Endometrial microvascular endothelial cells (primary cell): ENCODE results near the gene OSBPL9. TPM values are rescaled to one million over a fixed set of nuclear protein-coding genes. Genes with fewer than 3 reads are reported as not detected.
"Not testable (repeated sequence)": the region's sequence is repeated elsewhere in the genome, so short reads cannot be mapped to it uniquely, and the experiment has no call there.

ENCODE experiments used
- in situ Hi-C: cut with HindIII; loops from 2 replicates; pipeline ENCODE4 v1.10.0; 2017; ENCODE audit warnings: low sequenced_read_pairs, low pct_unique_long_range_greater_than_20kb; ENCODE audit errors: inconsistent ontology term
- total RNA-seq: library from RNA; depleted of rRNA; stranded (reverse); fragments of >200 nt; gene quantifications from one replicate; pipeline ENCODE4 v1.2.3, GENCODE V29; 2015; ENCODE audit errors: inconsistent ontology term

The OSBPL9 gene
- total RNA-seq, 1 donor from 2014 or later: 62.5 TPM

DNA sequence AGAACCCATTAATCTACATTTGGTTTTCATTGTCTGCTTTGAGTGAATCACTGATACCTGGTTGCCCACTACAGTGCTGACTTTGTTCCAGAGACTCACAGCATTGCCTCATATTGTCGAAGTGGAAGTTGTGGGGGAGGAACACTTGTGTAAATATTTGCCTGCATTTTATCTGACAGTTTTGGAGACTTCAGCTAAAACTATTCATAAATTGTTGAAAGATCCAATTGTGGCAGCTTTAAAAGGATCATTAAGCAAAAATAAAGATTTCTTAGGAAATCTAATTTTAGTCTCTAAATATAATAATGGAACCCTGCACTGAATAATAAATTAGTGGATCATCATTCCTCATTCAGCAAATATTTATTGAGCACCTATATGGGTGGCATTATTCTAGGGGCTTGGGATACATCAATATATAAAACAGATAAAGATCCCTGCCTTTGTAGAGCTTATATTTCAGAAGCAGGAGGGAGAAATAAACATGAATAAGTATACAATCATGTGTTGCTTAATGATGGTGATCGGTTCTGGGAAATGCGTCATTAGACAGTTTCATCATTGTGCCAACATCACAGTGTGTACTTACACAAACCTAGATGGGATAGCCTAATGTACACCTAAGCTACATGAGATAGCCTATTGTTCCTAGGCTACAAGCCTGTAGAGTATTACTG, 73.5 kb downstream of the OSBPL9 start:
- in situ Hi-C loops: no loop called here

GRCh38 chr1:51691920-51692319, 75.0 kb downstream of the OSBPL9 start:
- in situ Hi-C loops: no loop called here

DNA sequence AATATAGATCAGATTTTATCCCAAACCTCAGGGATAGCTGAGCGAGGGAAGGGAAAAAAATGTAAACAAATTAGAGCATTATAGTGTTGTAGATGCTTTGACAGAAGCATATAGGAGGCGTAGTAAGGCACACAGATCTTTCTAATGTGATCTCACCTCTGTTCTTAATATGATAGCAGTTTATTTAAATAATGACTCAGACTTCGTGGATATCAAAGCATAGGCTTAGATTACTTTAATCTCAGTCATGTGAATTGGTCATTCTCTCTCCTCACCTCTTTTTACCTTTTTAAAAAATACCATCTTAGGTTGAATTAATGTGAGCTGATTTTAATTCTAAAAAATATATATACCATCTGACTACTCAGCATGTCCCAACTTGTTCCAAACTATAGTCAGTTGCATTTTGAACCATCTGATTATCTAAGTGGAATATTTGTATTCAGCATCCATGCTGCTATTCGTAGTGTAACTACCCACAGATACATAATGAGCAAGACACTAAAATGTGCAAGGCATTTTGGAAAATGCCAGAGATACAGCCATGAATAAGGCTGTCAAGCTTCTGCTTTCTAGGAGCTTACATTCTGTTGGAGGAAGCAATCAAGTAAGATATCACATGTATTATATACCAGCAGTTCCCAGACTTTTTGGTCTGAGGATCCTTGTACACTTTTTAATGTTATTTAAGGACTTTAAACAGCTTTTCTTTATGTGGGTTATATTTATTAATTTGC, 76.7 kb downstream of the OSBPL9 start:
- in situ Hi-C loops: no loop called here

GRCh38 chr1:51697166-51697565, 80.3 kb downstream of the OSBPL9 start:
- in situ Hi-C loops: no loop called here

- in situ Hi-C loops: no loop called here
Measured at GRCh38 chr1:51699391-51699790, 82.5 kb downstream of the OSBPL9 start.

DNA sequence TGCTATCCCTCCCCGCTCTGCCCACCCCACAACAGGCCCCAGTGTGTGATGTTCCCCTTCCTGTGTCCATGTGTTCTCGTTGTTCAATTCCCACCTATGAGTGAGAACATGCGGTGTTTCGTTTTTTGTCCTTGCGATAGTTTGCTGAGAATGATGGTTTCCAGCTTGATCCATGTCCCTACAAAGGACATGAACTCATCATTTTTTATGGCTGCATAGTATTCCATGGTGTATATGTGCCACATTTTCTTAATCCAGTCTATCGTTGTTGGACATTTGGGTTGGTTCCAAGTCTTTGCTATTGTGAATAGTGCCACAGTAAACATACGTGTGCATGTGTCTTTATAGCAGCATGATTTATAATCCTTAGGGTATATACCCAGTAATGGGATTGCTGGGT, 84.9 kb downstream of the OSBPL9 start:
- in situ Hi-C loops: not testable (repeated sequence)

DNA sequence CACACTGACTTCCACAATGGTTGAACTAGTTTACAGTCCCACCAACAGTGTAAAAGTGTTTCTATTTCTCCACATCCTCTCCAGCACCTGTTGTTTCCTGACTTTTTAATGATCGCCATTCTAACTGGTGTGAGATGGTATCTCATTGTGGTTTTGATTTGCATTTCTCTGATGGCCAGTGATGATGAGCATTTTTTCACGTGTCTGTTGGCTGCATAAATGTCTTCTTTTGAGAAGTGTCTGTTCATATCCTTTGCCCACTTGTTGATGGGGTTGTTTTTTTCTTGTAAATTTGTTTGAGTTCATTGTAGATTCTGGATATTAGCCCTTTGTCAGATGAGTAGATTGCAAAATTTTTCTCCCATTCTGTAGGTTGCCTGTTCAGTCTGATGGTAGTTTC, 85.3 kb downstream of the OSBPL9 start:
- in situ Hi-C loops: not testable (repeated sequence)

DNA sequence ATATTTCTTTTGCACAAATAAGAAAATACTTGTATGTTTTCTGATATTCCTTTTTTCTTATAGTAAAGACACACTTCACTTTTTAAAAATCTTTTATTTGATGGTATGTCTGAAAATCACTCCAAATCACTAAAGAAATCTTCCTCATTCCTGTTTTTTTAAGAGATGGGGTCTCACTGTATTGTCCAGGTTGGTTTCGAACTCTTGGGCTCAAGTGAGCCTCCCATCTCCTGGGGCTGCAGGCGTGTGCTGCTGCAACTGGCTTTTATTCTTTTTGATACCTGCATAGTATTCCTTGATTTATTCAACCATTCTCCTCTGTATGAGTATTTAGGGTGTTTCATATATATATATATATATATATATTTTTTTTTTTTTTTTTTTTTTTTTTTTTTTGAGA, 88.1 kb downstream of the OSBPL9 start:
- in situ Hi-C loops: no loop called here

DNA sequence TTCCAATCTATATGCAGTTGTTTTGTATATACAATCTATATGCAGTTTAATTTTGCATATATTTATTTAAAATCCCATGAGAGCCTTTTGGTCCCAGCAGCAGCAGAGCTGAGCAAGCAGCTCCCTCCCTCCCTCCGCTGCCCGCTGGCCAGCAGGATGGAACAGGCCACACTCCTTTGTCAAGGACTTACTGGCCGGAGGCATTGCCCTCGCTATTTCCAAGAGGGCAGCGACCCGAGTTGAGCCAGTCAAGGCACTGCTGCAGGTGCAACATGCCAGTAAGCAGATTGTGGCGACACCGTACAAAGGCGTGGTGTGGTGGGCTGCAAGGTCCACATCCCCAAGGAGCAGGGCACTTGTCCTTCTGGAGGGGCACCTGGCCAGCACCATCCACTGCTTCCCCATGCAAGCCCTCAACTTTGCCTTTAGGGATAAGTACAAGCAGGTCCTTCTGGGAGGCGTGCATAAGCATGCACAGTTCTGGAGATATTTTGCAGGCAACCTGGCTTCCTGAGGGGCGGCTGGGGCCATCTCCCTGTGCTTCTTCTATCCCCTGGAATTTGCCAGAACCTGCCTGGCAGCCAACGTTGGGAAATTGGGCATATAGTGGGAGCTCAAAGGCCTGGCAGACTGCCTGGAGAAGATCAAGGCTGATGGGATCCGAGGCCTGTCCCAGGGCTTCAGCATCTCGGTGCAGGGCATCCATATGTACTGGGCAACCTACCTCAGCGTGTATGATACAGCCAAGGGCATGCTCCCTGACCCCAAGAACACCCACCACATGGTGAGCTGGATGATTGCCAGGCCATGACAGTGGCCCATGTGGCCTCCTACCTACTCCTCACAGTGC, 92.2 kb downstream of the OSBPL9 start:
- in situ Hi-C loops: no loop called here

DNA sequence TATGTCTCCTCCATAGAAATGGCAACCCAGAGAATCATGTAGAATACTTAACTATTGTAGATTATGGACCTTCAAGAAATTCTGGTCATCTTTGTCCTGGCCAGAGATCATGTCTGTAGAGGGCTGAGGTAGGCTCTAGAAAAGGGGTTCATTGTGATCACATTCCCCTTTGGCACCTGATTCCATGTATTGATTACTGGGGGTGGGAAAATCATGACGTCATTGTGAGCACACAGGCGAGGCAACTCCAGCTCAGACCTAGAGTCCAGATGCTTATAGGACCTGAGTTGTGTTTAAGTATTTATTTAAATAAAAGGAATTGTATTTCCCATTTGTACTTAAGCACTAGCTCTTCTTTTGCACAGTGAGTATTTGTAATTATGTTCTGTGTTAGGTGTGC, 93.1 kb downstream of the OSBPL9 start:
- in situ Hi-C loops: no loop called here

- in situ Hi-C loops: no loop called here
Measured at GRCh38 chr1:51712590-51712989, 95.7 kb downstream of the OSBPL9 start.

GRCh38 chr1:51714374-51715019, 97.6 kb downstream of the OSBPL9 start:
- in situ Hi-C loops: no loop called here

DNA sequence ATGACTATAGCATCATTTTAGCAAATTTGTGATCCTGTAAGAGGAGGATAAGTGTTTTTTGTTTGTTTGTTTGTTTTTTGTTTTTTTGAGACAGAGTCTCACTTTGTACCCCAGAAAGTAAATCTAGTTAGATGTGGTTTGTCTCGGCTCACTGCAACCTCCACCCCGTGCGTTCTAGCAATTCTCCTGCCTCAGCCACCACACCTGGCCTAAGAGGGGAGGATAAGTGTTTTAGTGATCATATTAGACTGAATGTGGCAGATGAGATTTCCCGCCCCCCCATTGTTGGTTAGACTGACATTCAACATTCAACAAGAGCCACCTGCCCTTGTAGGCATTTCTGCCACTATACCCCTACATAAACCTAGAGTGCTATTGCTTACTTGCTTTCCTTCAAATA, 98.5 kb downstream of the OSBPL9 start:
- in situ Hi-C loops: no loop called here

- in situ Hi-C loops: no loop called here
Measured at GRCh38 chr1:51716746-51717145, 99.9 kb downstream of the OSBPL9 start.

GRCh38 chr1:51717842-51718241, 101.0 kb downstream of the OSBPL9 start:
- in situ Hi-C loops: no loop called here

- in situ Hi-C loops: no loop called here
Measured at GRCh38 chr1:51719146-51719545, 102.3 kb downstream of the OSBPL9 start.

DNA sequence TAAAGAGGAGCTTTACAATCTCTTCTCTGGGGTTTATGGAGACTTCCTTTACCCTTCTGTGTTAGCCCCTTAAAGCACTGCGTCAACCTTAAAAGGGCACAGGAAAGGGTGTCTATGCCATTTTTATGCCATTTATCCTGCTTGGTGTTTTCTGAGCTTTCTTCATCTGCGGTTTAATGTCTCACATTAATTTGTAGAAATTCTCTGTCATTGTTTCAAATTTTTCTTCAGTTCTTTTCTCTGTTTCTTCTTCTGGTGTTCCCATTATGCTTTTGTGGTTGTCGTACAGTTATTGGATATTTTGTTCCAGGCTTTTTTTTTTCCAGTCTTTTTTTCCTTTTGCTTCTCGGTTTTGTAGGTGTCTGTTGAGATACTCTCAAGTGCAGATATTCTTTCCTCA, 107.9 kb downstream of the OSBPL9 start:
- in situ Hi-C loops: no loop called here

DNA sequence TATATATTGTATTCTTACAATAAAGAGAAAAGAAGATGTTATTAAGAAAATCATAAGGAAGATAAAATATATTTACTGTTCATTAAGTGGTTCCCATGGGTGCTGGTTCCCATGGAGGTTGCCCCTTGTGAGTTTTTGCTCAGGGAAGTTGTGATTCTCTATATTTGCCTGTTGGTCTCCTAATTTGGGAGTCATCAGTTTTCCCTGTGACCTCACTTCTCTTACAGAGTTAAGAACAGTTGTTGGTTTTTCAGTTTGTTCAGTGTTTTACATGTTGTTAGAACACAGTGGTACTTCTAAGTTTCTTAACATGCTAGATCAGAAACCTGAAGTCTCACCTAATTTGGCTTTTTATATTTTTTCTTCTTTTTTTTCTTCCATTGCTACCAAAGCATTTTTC, 109.2 kb downstream of the OSBPL9 start:
- in situ Hi-C loops: no loop called here

- in situ Hi-C loops: no loop called here
Measured at GRCh38 chr1:51726544-51727225, 109.8 kb downstream of the OSBPL9 start.
